Right lung (tissue), 5 donors: ENCODE data around the gene CCDC85C. TPM values are rescaled to one million over a fixed set of nuclear protein-coding genes. Genes with fewer than 3 reads are reported as not detected.

ENCODE experiments used
- DNase-seq, 2 donors: peaks; one replicate each; pipeline ENCODE4 v3.0.0-alpha.2; 2013
- polyA plus RNA-seq, 5 donors: library from polyadenylated mRNA; unstranded; fragments of 120-200 nt; gene quantifications; one replicate each; pipeline versions ENCODE4 v1.2.1 to v1.2.3, GENCODE V29; 2013; ENCODE audit warnings: inconsistent platforms in 1 of 5, low replicate concordance in 1 of 5; ENCODE audit not compliant: insufficient read length in 5 of 5, insufficient read depth in 1 of 5

Gene CCDC85C
- polyA plus RNA-seq, 5 donors, result 6.4 to 17.5 (median 11.1) TPM

- DNase-seq, result no peak
Observed at GRCh38 chr14:99512571-99513182, 91.3 kb downstream of the CCDC85C start.

- DNase-seq, result no peak
Observed at GRCh38 chr14:99512110-99512449, 91.9 kb downstream of the CCDC85C start.

GRCh38 chr14:99511421-99512109, 92.4 kb downstream of the CCDC85C start:
- no peak for DNase-seq

DNA sequence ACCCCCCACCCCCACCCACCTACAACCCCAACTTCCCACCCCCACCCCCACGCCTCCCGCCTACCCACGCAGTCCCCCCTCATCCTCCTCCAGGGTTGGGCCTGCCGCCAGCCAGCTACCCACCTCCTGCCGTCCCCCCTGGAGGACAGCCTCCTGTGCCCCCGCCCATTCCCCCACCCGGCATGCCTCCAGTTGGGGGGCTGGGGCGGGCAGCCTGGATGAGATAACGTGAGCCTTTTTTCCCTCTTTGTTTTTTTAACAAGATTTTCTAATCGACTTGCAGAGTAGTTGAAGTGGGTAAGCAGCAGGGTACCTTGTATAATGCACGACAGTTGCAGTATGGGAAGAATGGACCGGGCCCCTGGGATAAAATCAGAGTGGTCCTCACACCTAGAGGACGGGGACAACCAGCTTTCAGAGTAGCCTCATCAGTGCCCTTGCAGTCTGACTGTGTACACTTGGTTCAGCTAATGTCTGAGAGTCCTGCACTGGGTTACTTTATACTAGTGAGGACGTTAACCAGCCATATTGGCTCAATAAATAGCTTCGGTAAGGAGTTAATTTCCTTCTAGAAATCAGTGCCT, 93.4 kb downstream of the CCDC85C start:
- no peak for DNase-seq

DNA sequence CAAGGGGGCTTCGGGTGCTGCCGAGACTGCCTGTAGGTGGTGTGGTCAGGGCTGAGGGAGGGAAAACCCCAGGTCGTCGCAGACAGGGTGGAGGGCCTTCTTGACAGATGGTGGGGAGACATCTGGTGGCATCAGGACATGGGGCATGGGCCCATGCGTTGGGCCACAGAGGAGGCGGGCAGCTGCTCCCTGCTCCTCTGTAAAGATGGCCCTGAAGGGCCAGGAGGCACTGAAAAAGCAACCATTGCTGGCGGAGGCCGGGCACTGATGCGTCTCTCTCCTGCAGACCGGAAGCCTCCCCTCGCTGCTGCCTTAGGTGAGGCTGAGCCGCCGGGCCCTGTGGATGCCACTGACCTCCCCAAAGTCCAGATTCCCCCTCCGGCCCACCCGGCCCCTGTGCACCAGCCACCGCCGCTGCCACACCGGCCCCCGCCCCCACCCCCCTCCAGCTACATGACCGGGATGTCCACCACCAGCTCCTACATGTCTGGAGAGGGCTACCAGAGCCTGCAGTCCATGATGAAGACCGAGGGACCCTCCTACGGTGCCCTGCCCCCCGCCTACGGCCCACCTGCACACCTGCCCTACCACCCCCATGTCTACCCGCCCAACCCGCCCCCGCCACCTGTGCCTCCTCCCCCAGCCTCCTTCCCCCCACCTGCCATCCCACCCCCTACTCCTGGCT, 94.0 kb downstream of the CCDC85C start:
- no peak for DNase-seq

DNA sequence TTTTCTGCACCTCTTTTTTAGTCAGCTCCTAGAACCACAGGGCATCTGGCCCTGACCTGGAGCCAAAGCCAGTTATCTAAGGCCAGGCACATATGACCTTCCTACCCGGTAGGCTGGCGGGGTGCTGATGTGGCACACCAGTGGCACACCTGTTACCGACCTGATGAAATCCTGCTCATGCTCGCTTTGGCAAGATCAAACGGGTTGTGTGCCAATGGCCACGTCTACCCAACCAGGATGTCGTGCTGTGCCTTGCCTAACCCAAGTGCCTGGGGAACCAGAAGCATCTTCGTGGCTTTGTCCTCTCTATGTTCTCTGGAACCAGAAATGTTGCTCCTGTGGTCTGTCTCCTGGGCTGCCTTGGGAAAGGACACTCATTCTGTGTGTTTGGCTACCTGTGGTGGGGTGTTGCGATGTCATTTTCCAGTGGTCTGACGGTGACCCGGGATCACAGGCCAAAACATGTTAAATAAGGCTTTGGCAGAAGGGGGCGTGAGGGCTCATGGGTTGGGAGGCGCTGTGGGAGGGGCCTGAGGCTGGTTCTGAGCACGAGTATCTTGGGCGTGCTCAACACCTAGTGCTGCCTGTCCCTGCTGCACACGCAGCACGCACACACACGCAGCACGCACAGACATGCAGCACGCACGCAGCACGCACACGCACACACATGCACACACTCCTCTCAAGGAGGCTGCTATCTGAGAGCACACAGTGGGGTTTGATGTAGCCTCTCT, 94.9 kb downstream of the CCDC85C start:
- DNase-seq, result no peak

GRCh38 chr14:99507860-99508640, 96.0 kb downstream of the CCDC85C start:
- DNase-seq, result no peak

DNA sequence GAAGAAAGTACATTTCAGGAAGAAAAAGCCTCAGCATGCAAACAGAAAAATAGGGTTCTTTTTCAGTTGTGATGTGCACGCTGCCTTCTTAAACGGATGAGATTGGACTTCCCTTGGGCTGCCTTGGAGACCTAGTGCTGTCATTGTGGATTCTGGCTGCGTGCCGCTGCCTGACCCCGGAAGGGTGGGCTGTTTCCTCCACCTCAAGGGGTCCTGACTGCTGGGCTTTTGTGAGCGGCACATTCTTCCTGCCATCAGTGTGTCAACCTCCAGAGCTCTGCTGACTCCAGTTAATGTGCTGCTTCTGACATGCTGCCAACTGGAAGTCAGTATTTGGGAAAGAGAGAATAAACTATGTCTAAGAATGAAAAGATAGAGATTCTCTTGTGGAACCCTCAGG, 97.7 kb downstream of the CCDC85C start:
- DNase-seq, result no peak

- no peak for DNase-seq
Observed at GRCh38 chr14:99505089-99505488, 98.9 kb downstream of the CCDC85C start.

DNA sequence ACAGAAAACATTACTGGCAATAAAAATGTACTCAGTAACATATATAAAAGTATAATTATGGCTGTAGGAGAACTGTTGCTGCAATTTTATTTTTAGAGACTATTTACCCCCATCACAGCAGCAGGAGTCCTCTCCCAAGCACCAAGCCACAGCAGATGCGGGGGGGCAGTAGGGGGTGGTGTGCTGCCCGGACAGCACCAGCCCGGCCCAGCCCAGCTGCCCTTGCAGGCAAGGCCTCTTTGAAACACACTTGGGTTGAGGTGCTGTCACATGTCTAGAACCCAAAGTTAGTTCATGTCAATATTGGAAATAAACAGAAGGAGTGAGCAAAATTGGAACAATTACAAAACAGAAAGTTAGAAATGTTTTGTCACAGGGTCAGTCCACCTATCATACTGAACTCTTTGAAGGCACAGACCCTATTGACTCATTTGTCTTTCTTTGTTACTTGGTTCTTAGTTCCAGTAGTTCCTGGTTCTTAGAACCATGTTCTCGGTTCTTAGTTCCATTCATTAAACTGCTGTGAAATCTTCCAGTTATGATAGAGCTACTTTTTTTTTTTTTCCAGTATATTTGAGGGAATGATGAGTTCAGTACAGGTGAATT, 100.1 kb downstream of the CCDC85C start:
- DNase-seq, result no peak

GRCh38 chr14:99502989-99503421, 101.0 kb downstream of the CCDC85C start:
- DNase-seq, result no peak

DNA sequence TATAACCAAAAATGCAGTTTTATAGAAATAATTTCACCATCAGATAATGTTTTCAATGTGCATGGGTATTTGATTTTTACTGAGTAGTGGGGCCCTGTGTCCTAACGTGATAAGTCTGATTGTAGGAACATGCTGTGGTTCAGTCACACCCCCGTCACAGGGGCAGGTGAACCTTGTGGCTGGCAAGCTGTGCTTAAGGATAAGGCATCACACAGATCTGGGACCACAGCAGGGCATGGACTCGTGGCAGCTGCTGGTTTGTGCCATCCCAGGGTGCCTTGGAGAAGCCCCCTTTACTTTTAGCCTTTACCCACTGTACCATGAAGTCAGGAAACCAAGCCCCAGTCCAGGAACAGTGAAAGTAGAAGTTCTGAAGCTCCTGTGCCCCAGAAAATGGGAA, 106.1 kb downstream of the CCDC85C start:
- DNase-seq, result no peak

DNA sequence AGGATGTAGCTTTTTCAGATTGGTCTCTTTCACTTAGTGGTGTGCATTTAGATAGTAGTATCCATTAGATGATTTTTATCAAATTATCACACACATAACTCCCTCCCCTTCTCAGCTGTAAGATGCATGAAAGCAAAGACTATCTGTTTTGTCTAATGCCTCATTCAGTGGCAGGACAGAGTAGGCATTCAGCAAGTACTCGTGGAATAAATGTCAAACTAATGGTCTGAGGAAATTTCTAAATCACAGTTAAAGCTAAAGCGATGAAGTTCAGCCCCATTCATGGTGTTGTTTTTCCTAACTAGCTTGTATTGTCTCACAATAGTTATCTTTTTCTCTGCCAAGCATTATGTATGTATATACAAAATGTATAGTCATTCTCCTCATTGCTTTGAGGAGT, 106.7 kb downstream of the CCDC85C start:
- DNase-seq, result no peak

GRCh38 chr14:99484106-99484505, 119.9 kb downstream of the CCDC85C start:
- DNase-seq, result no peak

GRCh38 chr14:99481745-99482099, 122.3 kb downstream of the CCDC85C start:
- DNase-seq, result peak in 1 of 2 donors; percentile 13

DNA sequence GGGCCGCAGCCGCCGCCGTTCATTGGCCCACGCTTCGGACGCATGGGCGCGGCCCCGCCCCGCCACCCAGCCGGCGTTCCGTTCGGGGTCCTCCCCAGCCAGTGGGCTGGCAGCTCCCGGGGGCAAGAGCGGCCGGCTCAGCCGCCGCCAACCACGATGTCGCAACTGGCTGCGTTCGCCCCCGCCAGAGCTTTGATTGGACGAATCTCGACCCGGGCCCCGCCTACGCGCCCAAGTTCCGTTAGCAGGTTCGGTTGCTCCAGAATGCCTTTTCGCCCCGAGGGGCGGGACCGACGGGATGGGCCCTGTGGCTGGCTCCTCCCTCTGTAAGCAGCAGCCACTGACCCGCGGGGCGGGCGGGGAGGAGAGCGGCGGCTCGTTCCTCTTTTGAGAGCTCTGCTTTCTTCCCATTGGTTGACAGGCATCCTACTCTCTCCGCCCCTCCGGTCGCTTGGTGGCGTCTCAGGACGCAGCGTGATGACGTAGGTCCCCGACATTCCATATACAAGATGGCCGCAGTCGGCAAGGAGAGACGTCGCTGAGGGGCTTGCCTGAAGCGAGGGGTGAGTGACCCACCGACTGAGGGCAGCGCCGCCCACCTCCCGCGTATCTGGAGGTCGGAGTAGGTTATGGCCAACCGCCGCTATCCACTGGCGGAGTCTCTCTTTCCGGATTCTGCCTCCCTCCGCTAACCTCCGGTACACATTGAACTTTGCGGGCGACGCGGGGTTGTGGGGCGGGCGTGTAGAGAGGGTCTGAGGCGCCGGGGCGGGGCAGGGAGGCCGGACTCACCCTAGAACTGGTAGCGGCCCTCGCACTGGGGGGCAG, 122.9 kb downstream of the CCDC85C start, which contains the start of gene CCNK:
TSS of gene CCNK (plus strand) at position 493 of the 828 bp plus-strand sequence. CDS start 11,269 bp downstream, outside the sequence.
- peak; percentile 100 for DNase-seq

GRCh38 chr14:99479906-99480869, 123.8 kb downstream of the CCDC85C start, which contains the start of gene SETD3:
TSS of gene SETD3 (minus strand) at chr14:99480859. CDS start at chr14:99465805, 15,054 bp downstream.
- DNase-seq, result peak; percentile 22 to 30

DNA sequence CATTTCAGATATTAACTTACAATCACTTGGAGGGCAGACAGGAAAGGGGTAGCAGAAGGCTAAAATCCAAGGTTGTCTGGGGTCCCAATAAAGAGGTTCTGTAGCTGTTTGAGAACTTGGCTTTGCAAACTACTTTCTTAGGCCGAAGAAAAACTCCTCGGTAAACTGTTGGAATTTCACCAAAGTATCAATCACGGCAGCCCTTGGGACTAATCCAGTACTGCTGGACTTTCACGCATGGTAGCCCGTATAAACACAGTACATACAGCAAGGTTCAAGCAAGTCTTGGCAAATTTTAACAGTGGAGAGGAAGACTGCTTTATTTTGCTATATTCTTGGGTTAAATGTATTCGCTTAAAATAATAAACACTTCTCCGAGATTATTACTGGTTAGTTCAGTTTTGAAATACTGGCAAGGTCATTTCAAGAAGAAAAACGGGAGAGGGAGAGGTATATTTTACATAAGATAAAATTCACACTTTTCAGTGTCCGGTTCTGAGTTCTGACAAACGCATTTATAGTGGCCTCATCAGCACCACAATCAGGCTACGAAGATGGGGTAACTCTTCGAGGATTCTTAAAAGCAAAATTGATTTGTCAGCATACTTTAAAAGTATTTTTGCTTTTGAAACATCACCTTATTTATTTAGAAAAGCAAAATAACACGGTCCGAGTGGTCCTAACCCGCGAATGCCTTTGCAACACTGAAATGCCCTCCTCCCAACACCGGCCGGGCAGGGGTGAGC, 124.7 kb downstream of the CCDC85C start:
- no peak for DNase-seq
